GM21360 (cell line): ENCODE measurements around the gene IL31.
"Not testable (repeated sequence)": the region's sequence is repeated elsewhere in the genome, so short reads cannot be mapped to it uniquely, and the experiment has no call there.

Source experiments
- ATAC-seq: cut with Tn5 transposase; IDR thresholded peaks from one replicate; pipeline ENCODE4 v1.9.1; 2021; ENCODE audit warnings: mild to moderate bottlenecking, moderate library complexity; ENCODE audit not compliant: unreplicated experiment

Gene IL31

GRCh38 chr12:122194804-122195203 is 20.8 kb upstream of the IL31 start:
- ATAC-seq = no peak

DNA sequence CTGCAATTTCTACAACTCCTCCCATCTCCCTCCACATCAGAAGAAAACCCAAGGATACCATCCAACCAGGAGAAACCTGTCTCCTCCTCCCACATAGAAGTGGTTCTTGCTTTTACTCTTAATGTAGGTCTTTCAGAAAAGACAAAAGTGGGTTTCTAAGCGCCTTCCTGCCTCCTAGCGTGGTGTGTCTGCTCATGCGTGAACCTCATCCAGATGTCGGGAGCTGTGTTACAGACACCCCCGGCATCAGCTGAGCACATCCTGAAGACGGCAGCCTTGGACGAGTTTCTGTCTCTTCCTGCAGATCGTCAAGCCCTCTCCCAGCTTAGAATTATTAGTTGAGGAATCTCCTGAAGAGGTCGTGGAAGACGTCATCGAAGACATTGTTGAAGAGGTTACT is 18.4 kb upstream of the IL31 start:
- no peak for ATAC-seq

DNA sequence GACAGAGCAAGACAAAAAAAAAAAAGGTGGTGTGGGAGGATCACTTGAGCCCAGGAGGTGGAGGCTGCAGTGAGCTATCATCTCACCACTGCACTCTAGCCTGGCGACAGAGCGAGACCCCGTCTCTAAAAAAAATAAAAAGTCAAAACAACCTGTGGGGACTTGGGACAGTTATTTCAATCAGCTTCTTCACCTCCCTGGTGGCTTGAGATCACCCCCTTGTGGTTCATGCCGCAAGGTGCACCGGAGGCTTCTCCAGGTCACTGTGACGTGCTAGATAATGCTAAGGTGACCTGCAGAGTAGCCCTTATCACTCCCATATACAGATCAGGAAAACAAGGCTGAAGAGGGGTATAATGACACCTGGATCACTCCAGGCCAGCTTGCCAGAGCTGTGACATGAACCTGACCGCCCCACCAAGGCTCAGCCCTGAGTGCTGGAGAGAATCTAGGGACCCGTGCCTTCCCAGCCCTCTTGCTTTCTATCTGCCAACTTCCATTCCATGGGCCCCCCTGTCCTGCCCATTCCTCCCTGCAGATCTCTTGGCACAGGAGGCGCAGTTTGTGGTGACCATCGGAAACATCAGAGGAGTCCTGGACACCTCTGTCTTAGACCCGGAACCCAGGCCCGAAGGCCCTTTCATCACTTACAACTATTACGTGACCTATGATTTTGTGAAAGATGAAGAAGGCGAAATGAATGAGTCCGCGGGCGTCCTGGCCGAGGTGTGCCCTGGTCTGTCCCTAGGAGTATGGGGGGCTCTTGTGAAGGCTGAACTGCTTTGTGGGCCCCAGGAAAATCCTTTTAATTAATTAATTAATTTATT is 17.0 kb upstream of the IL31 start:
- ATAC-seq = no peak

DNA sequence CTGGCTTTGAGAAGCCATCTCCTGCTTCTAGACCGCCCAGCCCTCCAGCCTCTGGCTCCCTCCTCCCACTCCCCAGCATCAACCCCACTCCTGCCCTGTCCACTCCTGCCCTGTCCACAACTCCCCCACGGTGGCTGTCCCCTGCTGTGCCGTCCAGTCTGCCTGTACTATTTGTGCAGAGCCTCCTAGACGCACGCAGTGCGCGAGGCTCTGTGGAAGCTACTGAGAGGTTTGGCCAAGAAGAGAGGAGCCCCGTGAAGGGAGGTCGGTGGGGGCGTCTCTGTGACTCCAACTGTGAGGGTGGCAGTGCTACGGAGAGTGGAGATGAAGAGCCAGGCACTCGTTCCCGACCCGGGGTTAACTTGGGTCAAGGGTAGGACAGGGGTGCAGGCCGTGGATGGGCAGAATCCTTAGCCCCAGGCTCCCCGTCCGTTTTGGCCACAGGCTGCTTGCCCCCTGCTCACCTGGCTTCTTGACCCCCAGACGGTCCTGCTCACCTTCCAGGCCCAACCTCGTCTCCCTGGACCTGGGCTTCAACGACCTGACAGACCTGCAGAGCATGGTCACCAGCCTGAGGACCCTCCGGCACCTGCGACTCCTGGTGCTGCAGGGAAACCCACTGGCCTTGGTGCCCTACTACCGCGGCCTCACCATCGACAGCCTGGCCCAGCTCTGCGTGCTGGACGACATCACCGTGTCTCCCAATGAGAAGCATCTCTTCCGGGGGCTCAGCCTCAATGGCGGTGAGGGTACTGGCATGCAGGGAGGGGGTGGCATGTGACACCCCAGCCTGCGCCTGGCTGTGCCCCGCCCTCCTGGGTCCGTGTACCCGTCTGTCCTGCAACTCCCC is 15.8 kb upstream of the IL31 start:
- no peak for ATAC-seq

- no peak for ATAC-seq
Observed at GRCh38 chr12:122187466-122187865, 13.4 kb upstream of the IL31 start.

DNA sequence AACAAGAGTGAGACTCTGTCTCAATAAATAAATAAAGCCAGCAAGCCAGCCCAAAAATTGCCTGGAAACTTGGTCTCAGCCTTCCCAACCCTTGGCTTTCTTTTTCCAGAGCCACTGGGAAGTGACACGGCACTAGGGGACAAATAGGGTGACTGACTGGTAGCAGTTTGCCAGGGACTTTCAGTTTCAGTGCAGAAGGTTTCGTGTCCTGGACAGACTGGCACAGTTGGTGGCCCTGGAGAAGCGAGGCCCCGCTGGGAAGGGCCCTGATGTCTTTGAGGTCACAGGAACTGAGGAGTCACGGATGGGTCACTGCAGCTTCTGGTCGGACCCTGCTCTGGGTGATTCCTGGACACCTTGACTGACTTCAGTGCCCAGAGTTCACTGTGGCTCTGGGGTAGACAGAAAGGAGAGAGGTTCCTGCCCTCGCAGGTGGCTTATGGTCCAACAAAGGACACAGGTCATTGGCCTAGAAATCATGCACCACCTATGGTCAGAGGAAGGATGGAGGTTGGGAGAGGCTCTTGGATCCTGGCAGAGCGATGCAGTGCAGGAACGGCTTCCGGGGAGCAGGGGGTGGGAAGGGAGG is 11.6 kb upstream of the IL31 start:
- no peak for ATAC-seq

DNA sequence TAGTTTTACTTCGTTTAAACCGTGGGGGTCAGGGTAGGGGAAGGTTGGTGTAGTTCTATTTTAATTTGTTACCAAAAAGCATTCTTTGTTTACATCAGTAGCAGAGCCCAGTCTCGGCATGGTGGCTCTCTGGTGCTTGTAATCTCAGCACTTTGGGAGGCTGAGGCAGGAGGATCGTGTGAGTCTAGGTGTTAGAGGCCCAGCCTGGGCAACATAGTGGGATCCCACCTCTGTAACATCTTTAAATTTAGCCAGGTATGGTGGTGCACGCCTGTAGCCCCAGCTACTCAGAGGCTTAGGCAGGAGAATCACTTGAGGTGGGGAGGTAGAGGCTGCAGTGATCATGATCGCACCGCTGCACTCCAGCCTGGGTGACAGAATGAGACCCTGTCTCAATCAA is 11.1 kb upstream of the IL31 start:
- no peak for ATAC-seq

DNA sequence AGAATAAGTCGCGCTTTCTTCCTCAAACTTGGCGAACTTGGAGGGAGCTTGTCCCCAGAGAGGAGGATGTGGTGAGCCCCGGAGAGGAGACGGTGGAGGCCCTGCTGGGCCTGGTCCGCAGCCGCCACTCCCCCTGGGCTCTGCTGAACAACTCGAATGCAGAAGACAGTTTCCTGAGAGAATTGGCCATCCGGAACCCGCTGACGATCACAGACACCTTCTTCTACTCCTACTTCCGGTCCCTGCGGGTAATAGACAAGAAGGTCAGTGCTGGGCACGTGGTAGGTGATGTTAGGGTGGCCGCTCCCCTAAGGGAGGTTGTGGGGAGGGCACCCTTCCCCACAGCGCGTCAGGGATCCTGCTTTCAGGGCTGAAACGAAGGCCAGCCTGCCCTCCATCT is 10.5 kb upstream of the IL31 start:
- no peak for ATAC-seq

DNA sequence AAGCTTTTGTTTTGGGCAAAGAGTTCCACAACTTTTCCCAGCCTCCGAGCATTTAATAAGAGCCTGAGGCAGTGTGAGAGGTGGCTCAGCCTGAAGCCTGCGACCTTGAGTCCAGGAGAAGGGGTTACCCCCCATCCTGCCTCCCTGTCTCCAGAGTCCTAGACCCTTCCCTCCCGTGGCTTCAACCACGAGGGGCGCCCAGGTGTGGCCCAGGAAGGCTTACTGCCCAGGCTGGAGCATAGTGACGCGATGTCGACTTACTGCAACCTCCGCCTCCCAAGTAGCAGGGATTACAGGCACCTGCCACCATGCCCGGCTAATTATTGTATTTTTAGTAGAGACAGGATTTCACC is 9.5 kb upstream of the IL31 start:
- no peak for ATAC-seq

DNA sequence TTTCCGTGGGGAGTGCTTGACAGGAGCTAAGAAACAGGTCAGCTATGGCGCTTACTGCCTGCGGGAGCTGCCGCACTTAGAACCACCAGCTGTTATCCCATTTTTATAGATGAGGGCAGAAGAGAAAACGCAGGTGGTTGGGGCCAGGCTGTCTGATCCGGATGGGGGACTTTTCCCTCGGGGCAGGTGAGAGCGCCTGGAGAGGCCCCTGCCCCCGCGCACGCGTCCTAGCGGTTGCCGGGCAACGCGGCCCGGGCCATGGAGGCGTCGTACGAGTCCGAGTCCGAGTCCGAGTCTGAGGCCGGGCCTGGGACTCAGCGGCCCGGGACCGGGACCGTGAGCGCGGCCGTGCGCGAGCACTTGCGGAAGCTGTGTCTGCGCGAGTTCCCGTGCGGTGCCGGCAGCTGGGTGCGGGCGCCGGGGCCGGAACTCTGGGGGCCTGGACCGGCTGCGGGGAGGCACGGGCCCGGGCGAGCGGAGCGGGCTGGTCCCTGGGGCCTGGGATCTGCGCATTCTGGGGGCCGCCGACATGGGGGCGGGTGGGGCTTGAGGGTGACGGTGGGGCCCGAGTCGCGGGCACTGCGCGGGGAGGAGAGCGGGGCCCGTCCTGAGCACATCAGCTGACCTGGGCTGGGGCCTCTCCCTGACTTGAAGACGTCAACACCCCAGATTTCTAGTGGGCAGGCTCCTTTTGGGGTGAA is 9.0 kb upstream of the IL31 start, which contains the start of gene LRRC43:
TSS of gene LRRC43 (plus strand) at position 237 of the 701 bp plus-strand sequence. CDS start at position 259, 22 bp downstream.
- ATAC-seq = no peak

- ATAC-seq = not testable (repeated sequence)
Observed at GRCh38 chr12:122176473-122176872, 2.5 kb upstream of the IL31 start.

DNA sequence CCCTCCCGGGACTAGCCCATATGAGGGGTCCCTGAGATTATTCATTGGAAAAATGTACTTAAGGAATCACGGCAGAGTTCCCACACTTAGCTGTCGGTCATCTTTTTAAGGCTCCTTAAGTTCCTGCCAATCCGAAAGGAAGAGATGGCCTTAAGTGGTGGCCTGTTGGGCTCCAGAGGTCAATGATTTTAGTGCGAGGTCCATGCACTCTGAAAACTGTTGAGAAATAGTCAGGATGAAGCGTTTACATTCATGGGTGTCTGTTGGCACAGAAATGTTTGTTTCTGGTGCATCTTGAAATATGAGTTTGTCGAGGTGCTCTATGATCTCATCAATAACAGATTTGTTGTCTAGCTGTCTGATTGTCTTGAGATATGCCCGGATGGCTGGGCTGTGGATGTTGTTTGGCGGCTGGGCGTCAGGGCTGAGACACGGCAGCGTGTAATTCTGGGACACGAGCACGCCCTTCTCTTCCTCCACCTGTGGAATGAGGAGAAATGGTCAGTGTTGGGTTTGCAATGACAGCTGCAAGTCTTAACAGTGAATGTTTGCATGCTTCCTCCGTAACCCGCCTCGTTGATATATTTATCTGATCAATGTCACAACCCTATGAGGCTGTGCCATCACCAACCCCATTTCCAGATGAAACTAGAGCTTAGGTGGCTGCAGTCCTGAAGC is 1.6 kb downstream of the IL31 start:
- no peak for ATAC-seq

- ATAC-seq = no peak
Observed at GRCh38 chr12:122171399-122171798, 2.6 kb downstream of the IL31 start.

- ATAC-seq = no peak
Observed at GRCh38 chr12:122168492-122168891, 5.5 kb downstream of the IL31 start.

- no peak for ATAC-seq
Observed at GRCh38 chr12:122167356-122167925, 6.6 kb downstream of the IL31 start.

DNA sequence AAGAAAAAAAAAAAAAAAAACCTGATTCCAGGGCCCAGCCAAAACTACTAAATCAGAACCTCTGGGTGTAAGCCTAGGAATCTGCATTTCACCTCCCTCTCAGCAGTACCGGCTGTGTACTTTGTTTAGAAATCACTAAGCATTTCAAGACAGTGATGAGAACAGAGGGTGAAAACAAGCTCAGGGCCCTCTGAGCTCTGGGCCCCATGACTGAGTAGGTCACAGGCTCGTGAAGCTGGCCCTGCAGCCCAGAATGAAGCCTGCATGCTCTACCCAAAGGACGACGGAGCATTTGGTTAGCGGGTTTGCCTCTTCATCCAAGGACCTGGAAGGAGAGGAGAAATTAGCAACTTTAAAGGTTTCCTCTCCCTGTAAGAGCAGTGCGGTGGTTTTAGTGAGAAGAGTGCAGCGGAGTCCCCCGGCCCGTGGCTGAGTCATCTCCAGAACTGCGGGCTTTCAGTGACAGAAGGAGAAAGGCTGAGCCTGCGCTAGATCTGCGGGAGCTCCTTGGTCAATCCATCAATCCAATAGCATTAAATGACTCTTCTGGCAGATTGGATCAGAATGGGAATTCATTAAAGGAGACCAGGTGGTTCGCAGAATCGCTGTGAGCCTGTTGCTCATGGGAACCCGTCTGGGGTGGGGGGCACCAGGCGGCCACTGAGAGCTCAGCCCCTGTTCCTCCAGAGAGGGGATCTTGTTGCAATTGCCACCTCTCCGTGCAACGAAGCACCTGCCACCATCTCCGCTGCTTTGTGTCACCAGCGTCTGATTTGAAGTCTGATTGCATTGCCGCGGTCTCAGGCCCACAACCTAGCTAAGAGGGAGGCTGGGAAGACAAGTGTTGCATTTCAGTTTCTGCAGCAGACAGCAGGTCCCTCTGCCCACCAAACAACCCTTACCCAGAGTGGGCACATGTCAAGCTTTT is 7.3 kb downstream of the IL31 start:
- ATAC-seq = no peak

- no peak for ATAC-seq
Observed at GRCh38 chr12:122162976-122163375, 11.0 kb downstream of the IL31 start.

DNA sequence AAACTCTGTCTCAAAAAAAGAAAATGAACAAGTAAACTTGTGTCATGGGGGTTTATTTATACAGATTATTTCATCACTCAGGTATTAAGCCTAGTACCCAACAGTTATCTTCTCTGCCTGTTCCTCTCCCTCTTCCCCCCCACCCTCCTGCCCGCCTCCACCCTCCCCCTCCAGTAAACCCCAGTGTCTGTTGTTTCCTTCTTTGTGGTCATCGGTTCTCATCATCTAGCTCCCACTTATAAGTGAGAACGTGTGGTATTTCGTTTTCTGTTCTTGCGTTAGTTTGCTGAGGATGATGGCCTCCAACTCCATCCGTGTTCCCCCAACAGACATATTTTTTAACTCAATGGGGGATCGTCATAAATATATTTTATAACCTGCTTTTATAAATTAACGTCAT is 12.3 kb downstream of the IL31 start:
- no peak for ATAC-seq

DNA sequence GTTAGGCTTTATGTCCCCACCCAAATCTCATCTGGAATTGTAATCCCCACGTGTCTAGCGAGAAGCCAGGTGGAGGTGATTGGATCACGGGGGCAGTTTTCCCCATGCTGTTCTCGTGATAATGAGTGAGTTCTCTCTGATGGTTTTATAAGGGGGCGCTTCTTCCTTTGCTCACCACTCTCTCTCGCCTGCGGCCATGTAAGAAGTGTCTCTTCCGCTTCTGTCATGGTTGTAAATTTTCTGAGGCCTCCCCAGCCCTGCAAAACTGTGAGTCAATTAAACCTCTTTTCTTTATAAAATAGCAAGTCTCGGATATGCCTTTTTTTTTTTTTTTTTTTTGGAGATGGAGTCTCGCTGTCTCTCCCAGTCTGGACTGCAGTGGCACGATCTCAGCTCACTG is 13.3 kb downstream of the IL31 start:
- no peak for ATAC-seq
